DMS53 (cell line): ENCODE data around the gene DNAAF5.
"Not testable (repeated sequence)": the region's sequence is repeated elsewhere in the genome, so short reads cannot be mapped to it uniquely, and the experiment has no call there.

Experiments used
- DNase-seq: peaks from one replicate; lab custom pipeline; 2025; lab: John Stamatoyannopoulos, UW

DNAAF5 gene

DNA sequence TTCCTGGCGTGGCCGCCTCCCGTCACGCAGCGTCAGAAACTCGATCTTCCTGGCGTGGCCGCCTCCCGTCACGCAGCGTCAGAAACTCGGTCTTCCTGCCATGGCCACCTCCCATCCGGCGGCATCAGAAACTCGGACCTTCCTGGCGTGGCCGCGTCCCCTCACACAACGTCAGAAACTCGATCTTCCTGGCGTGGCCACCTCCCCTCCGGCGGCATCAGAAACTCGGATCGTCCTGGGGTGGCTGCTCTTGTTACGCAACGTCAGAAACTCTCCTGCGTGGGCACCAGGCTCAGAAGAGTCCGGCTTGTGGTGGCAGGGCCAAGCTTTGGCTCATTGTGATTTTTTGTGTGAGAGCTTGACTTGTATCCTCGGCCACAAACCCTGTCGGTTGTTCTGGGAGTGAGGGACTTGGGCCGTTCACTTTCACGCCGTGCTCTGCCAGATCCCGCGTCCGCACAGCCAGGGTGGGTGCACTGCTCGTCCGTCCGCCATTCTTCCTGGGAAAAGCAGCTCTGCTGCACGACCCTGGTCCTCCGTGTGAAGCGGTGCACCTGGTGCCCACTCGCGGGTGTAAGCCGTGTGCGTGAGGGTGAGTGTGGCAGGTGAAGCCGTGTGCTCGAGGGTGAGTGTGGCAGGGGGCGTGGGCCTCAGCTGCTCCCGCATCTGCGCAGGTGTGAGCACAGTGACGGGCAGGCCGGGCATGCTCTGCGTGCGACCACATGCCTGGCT lies 56.4 kb downstream of the DNAAF5 start:
- no peak for DNase-seq

GRCh38 chr7:783556-784490 lies 57.3 kb downstream of the DNAAF5 start:
- no peak for DNase-seq

- no peak for DNase-seq
These were observed 58.5 kb downstream of the DNAAF5 start for GRCh38 chr7:784971-785370.

DNA sequence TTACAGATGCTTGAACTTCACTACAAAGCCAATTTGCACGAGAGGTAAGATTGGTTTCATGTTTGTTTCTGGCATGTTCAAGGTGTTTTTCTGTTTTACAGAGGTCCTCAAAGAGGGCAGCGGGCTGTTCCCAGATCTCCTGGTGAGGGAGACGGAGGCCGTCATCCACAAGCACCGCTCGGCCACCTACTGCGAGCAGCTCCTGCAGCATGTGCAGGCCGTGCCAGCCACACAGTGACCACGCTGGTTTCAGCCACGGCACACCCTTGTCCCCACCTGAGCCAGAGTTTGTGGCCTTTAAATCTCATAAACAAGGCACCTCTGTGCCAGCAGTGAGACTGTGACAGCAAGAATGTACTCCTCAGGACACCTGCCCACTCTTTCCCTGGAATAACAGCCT lies 58.9 kb downstream of the DNAAF5 start:
- DNase-seq = no peak

GRCh38 chr7:786472-787255 lies 60.2 kb downstream of the DNAAF5 start:
- DNase-seq = peak; percentile 70

GRCh38 chr7:787332-788240 lies 61.1 kb downstream of the DNAAF5 start:
- no peak for DNase-seq

- DNase-seq = no peak
These were observed 65.0 kb downstream of the DNAAF5 start for GRCh38 chr7:791519-791918.

- DNase-seq = no peak
These were observed 67.7 kb downstream of the DNAAF5 start for GRCh38 chr7:794207-794606.

DNA sequence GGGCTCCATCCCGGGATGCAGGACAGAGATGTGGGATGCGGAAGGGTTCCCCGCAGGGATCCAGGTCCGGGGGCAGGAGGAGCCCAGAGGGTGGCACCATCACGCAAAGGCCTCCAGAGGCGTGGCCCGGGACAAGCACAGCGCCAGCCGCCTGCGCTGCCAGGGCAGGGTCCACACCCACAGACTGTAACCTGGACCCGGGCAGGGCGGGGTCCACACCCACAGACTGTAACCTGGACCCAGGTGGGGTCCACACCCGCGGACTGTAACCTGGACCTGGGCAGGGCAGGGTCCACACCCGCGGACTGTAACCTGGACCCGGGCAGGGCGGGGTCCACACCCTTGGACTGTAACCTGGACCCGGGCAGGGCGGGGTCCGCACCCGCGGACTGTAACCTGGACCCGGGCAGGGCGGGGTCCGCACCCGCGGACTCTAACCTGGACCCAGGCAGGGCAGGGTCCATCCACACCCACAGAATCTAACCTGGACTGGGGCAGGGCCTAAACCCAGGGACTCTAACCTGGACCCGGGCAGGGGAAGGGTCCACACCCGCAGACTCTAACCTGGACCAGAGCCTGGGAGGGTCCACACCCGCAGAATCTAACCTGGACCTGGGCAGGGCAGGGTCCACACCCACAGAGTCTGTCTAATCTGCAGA lies 68.3 kb downstream of the DNAAF5 start:
- DNase-seq = no peak

- not testable (repeated sequence) for DNase-seq
These were observed 70.1 kb downstream of the DNAAF5 start for GRCh38 chr7:796434-797169.

DNA sequence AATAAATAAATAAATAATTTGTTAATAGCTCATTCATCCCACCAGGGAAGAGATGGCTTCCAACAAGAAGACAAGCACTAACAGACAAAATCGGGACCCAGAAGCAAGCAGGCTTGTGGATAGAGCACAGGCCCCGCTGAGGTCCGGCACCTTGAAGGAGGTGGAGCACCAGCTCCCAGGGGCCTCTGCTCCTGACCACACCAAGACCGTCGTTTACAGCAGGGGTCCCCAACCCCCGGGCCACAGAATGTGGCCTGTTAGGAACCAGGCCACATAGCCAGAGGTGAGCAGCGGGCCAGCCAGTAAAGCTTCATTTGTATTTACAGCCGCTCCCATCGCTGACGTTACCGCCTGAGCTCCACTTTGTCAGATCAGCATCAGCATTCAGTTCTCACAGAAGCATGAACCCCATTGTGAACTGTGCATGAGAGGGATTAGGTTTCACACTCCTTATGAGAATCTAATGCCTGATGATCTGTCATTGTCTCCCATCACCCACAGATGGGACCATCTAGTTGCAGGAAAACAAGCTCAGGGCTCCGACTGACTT lies 72.5 kb downstream of the DNAAF5 start:
- DNase-seq = no peak

DNA sequence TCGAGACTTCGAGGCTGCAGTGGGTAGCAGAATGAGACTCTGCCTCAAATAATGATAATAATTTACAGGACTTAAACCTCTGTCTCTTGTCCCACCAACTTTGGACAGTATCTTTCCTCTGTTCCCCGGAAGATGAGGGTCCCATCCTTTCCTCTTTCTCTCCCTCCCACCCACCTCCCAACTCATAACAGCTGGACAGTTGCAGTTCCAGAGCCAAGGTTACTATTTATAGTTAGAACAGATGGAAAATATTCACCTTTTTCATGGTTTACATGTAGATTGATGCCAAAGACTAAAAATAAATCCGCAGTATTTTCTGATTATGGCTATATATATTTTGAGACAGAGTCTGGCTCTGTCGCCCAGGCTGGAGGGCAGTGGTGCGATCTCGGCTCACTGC lies 74.2 kb downstream of the DNAAF5 start:
- DNase-seq = no peak

GRCh38 chr7:801351-801750 lies 74.9 kb downstream of the DNAAF5 start:
- not testable (repeated sequence) for DNase-seq

DNA sequence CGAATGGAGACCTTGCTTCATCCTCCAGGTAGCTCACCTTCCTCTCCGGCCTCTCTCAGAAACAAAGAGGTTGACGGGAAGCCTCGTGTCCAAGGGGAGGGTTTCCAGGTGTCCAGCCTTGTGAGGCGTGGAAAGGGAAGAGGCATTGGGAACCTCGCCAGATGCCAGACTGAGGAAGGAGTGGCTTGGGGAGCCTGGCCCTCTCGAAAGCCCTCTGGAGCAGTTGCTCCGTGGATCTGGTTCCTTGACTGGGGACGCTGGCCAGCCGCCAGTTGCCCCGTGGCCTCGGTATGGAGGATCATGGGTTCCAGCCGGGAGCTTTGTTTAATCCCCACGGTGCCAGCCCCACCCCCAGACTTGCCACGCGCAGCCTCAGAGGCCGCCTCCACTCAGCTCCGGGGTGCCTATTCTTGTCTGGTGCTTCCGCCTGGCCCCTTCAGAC lies 75.5 kb downstream of the DNAAF5 start:
- DNase-seq = peak; percentile 94

DNA sequence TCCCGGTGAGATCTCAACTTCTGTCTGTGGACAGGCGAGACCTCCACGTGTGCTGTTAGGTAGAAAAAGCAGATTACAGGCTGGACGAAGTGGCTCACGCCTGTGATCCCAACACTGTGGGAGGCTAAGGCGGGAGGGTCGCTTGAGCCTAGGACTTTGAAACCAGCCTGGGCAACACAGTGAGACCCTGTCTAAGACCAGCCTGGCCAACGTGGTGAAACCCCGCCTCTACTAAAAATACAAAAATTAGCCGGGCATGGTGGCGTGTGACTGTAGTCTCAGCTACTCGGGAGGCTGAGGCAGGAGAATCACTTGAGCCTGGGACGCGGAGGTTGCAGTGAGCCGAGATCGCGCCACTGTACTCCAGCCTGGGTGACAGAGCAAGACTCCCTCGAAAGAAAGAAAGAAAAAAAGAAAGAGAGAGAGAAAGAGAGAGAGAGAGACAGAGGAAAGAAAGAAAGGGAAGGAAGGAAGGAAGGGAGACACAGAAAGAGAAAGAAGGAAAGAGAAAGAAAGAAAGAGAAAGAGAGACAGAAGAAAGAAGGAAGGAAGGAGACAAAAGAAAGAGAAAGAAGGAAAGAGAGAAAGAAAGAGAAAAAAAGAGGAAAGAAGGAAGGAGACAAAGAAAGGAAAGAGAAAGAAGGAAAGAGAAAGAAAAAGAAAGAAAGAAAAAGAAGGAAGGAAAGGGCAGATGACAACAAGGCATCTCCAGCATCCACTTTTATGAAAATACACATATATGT lies 76.2 kb downstream of the DNAAF5 start:
- DNase-seq = no peak

GRCh38 chr7:803243-803635 lies 76.7 kb downstream of the DNAAF5 start:
- DNase-seq = peak; percentile 72

DNA sequence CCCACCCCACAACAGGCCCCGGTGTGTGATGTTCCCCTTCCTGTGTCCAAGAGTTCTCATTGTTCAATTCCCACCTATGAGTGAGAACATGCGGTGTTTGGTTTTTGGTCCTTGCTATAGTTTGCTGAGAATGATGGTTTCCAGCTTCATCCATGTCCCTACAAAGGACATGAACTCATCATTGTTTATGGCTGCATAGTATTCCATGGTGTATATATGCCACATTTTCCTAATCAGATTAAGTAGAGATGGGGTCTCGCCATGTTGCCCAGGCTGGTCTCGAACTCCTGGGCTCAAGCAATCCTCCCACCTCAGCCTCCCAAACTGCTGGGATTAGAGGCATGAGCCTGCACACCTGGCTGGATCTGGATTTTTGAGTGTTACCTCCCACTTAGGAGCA lies 77.3 kb downstream of the DNAAF5 start:
- not testable (repeated sequence) for DNase-seq

GRCh38 chr7:805261-805660 lies 78.8 kb downstream of the DNAAF5 start:
- DNase-seq = no peak
